Measurements from ENCODE around the gene MAP3K20.

DNA sequence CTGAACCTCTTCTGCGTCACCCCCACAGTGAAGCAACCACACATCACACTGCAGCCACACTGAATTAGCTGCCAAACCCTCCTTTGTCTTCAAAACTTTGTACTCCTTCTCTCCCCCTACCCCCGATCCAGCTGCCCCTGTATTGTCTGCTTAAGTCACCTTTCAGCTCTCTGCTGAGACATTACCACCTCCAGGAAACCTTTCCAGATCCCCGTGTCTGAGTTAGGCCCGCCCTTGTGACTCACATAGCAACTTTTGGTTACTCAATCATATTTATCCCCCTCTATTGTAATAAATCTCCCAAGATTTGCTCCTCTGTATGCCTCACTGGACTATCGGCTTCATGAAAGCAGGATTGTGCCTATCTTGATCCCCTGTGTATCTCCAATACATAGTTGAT lies 196.2 kb downstream of the MAP3K20 start:
- no peak for TF ChIP-seq SIN3A (IDR thresholded peaks at IDR 0.05; ENCODE audit: borderline replicate concordance, insufficient read depth, low read length)
- TF ChIP-seq, protein P1, sequence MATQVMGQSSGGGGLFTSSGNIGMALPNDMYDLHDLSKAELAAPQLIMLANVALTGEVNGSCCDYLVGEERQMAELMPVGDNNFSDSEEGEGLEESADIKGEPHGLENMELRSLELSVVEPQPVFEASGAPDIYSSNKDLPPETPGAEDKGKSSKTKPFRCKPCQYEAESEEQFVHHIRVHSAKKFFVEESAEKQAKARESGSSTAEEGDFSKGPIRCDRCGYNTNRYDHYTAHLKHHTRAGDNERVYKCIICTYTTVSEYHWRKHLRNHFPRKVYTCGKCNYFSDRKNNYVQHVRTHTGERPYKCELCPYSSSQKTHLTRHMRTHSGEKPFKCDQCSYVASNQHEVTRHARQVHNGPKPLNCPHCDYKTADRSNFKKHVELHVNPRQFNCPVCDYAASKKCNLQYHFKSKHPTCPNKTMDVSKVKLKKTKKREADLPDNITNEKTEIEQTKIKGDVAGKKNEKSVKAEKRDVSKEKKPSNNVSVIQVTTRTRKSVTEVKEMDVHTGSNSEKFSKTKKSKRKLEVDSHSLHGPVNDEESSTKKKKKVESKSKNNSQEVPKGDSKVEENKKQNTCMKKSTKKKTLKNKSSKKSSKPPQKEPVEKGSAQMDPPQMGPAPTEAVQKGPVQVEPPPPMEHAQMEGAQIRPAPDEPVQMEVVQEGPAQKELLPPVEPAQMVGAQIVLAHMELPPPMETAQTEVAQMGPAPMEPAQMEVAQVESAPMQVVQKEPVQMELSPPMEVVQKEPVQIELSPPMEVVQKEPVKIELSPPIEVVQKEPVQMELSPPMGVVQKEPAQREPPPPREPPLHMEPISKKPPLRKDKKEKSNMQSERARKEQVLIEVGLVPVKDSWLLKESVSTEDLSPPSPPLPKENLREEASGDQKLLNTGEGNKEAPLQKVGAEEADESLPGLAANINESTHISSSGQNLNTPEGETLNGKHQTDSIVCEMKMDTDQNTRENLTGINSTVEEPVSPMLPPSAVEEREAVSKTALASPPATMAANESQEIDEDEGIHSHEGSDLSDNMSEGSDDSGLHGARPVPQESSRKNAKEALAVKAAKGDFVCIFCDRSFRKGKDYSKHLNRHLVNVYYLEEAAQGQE (IDR thresholded peaks at IDR 0.05; ENCODE audit: insufficient read depth in 1 of 2, low read depth in 2 of 2, low read length in 2 of 2), result no peak
- TF ChIP-seq POLR2AphosphoS5 (IDR thresholded peaks at IDR 0.05; ENCODE audit: low read depth, low read length), result no peak
- no peak for TF ChIP-seq TAF1 (IDR thresholded peaks at IDR 0.05; ENCODE audit: borderline replicate concordance, insufficient read depth, low read length)

Measured in PFSK-1 (cell line).